A549 (cell line): Measurements from ENCODE around the gene GRK7.

ENCODE experiments used
- CEBPB ChIP-seq, 2 experiments: fragments of >200 bp in 1 of 2; sonication (Bioruptor Twin) in 1 of 2; formaldehyde crosslinking in 1 of 2; IDR thresholded peaks; 2 replicates each; pipeline ENCODE4 v1.6.1; 2012 to 2016
- CTCF ChIP-seq: fragments of >200 bp; sonication (Bioruptor Twin); formaldehyde crosslinking; IDR thresholded peaks from 3 replicates; pipeline ENCODE4 v1.5.1; 2016
- POLR2A ChIP-seq: IDR thresholded peaks from 2 replicates; pipeline ENCODE4 v1.6.1; 2012; ENCODE audit warnings: mild to moderate bottlenecking, low read length
- ZFP36 ChIP-seq: fragments of 450-650 bp; IDR thresholded peaks from 2 replicates; pipeline ENCODE4 v1.6.1; 2014; ENCODE audit warnings: borderline replicate concordance; ENCODE audit not compliant: partially characterized antibody
- ZNF302 ChIP-seq: fragments of 250-450 bp; sonication (Bioruptor Pico); IDR thresholded peaks from 2 replicates; pipeline ENCODE4 v1.9.0; 2021; ENCODE audit warnings: inconsistent platforms, mild to moderate bottlenecking, moderate library complexity
- ZSCAN20 ChIP-seq: fragments of 250-450 bp; sonication (Bioruptor Pico); IDR thresholded peaks from 2 replicates; pipeline ENCODE4 v1.8.0; 2022; ENCODE audit warnings: mild to moderate bottlenecking, moderate library complexity

DNA sequence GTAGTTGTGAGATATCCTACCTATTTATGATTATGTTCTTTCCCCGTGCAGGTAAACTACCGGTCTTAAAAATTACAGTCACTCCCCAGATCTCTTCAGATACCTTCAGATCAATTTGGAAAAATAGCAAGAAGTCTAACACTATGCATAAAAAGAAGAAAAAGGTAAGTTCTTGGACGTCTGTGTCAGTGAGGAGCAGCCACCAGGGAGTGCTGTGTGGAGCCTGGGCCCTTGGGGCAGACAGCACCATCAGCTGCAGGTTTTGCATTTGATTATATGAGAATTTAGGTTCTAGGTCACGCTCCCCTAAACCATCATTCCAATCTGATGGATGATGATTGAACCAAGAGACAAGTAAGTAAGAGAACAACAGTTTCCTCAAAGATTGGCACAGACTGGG, 34.0 kb upstream of the GRK7 start:
- TF ChIP-seq POLR2A = no peak
- TF ChIP-seq CTCF = no peak
- TF ChIP-seq ZNF302 (CRISPR knock-in tag) = no peak
- TF ChIP-seq ZSCAN20 = no peak
- TF ChIP-seq ZFP36 = no peak
- no peak for TF ChIP-seq CEBPB (IDR thresholded peaks at IDR 0.05)
